GM12878 (cell line): Measurements from ENCODE around the gene DGLUCY. TPM values are rescaled to one million over a fixed set of nuclear protein-coding genes. Genes with fewer than 3 reads are reported as not detected.

Experiments used
- ATAC-seq: fragments of 200-7000 bp; cut with Tn5 transposase; 3 replicates; pipeline ENCODE4 v1.9.1; 2020; ENCODE audit warnings: mild to moderate bottlenecking, moderate library complexity
- BruUV-seq: library from RNA; stranded (reverse); fragments of 400-500 nt; replicated peaks from 2 replicates; lab custom pipeline; 2021; lab: Mats Ljungman, UMichigan
- CTCF ChIA-PET: fragments of 300-600 bp; sonication (Branson Sonifier 250); formaldehyde crosslinking; extraction: SDS; loops from one replicate; lab custom pipeline; 2021; ENCODE audit warnings: inconsistent platforms; lab: Yijun Ruan, JAX
- POLR2A ChIA-PET: fragments of 350-600 bp; formaldehyde crosslinking; extraction: SDS; loops from one replicate; lab custom pipeline; 2021; ENCODE audit warnings: inconsistent platforms; lab: Charles Lee
- RAD21 ChIA-PET: fragments of 300-600 bp; sonication (Branson Sonifier 250); formaldehyde crosslinking; loops from one replicate; lab custom pipeline; 2023; ENCODE audit warnings: antibody characterized with exemption; ENCODE audit not compliant: unreplicated experiment; lab: Charles Lee
- SMC1A ChIA-PET: fragments of 300-600 bp; sonication (Branson Sonifier 250); formaldehyde crosslinking; loops from one replicate; lab custom pipeline; 2023; ENCODE audit not compliant: unreplicated experiment, uncharacterized antibody; lab: Charles Lee
- DNase-seq: peaks from one replicate; pipeline ENCODE4 v3.0.0-alpha.2; 2011; ENCODE audit warnings: low read depth, low spot score
- FAIRE-seq: peaks from 3 replicates; lab custom pipeline; 2011; peaks lifted over from hg19 to GRCh38; lab: Jason Lieb, UNC
- H2AFZ ChIP-seq: 2 replicates; pipeline ENCODE4 v1.6.0; 2011; ENCODE audit warnings: low read depth, low read length, control low read depth; ENCODE audit not compliant: control insufficient read depth
- H3K27ac ChIP-seq: 2 replicates; pipeline ENCODE4 v1.5.1; 2011; ENCODE audit warnings: control low read depth; ENCODE audit not compliant: control insufficient read depth, insufficient read depth
- H3K27me3 ChIP-seq, 2 experiments: replicated peaks in 1 of 2; 2 replicates each; pipeline versions ENCODE4 v1.6.0 to v1.6.1; 2011; ENCODE audit warnings: low read length in 1 of 2; ENCODE audit not compliant: control insufficient read depth in 2 of 2, insufficient read depth in 2 of 2
- H3K36me3 ChIP-seq, 2 experiments: 2 replicates each; pipeline ENCODE4 v1.5.1; 2011; ENCODE audit warnings: low read length in 1 of 2; ENCODE audit not compliant: control insufficient read depth in 2 of 2, insufficient read depth in 2 of 2
- H3K4me1 ChIP-seq: 2 replicates; pipeline ENCODE4 v1.6.1; 2011; ENCODE audit warnings: mild to moderate bottlenecking, low read length, moderate library complexity, mixed read lengths; ENCODE audit not compliant: control insufficient read depth, insufficient read depth
- H3K4me2 ChIP-seq: 2 replicates; pipeline ENCODE4 v1.6.0; 2011; ENCODE audit warnings: control low read depth; ENCODE audit not compliant: control insufficient read depth, insufficient read depth
- H3K4me3 ChIP-seq: fragments of 200-600 bp; sonication (generic); 2 replicates; pipeline ENCODE4 v1.5.1; 2016
- H3K79me2 ChIP-seq: 2 replicates; pipeline ENCODE4 v1.6.0; 2011; ENCODE audit warnings: low read length; ENCODE audit not compliant: control insufficient read depth, insufficient read depth
- H3K9ac ChIP-seq: 2 replicates; pipeline ENCODE4 v1.8.0; 2011; ENCODE audit warnings: low read length, control low read depth, mixed read lengths; ENCODE audit not compliant: control insufficient read depth, insufficient read depth
- H3K9me3 ChIP-seq: replicated peaks from 3 replicates; pipeline ENCODE4 v1.5.1; 2011; ENCODE audit warnings: mild to moderate bottlenecking, low read length; ENCODE audit not compliant: control insufficient read depth, insufficient read depth
- H4K20me1 ChIP-seq: 2 replicates; pipeline ENCODE4 v1.6.0; 2011; ENCODE audit not compliant: control insufficient read depth, insufficient read depth
- REST ChIP-seq: IDR thresholded peaks from 2 replicates; pipeline ENCODE4 v1.6.1; 2012; ENCODE audit warnings: mild to moderate bottlenecking, low read depth, low read length
- YY1 ChIP-seq: IDR thresholded peaks from 2 replicates; pipeline ENCODE4 v1.6.1; 2011; ENCODE audit warnings: low read depth, mild to moderate bottlenecking, low read length
- WGBS: methylation state at CpG from one replicate; pipeline ENCODE4 v1.1.6; 2016; ENCODE audit warnings: low lambda C conversion rate; ENCODE audit not compliant: insufficient replicate concordance, insufficient coverage; ENCODE audit errors: missing lambda C conversion rate; 5-methylcytosine and 5-hydroxymethylcytosine counted together
- in situ Hi-C: fragments of 300-500 bp; cut with MboI; formaldehyde crosslinking; loops from 9 replicates; pipeline ENCODE4 v1.14.3; 2018; ENCODE audit warnings: mixed read lengths
- intact Hi-C: fragments of 100-400 bp; cut with micrococcal nuclease; formaldehyde crosslinking; loops from one replicate; pipeline ENCODE4 v1.14.2; 2022; ENCODE audit not compliant: unreplicated experiment
- polyA plus RNA-seq, 11 experiments: library from polyadenylated mRNA; depleted of rRNA in 4 of 11; unstranded in 6 of 11; stranded (reverse) in 5 of 11; fragments of >200 nt; fragmentation: Nextera tagmentation in 4 of 11; fragmentation: Illumina TruSeq in 1 of 11; extraction: Ambion mirVana in 4 of 11; extraction: Trizol in 1 of 11; gene quantifications; 1 replicate in 1 of 11; 2 replicates in 10 of 11; pipeline versions ENCODE4 v1.2.1 to v1.2.3, GENCODE V29; 2011 to 2016; ENCODE audit warnings: inconsistent platforms in 2 of 11, missing spikeins in 2 of 11, low read depth in 1 of 11
- total RNA-seq, 4 experiments: library from RNA; depleted of rRNA in 3 of 4; stranded (reverse); fragments of >200 nt in 3 of 4; fragmentation: Illumina TruSeq in 1 of 4; extraction: Trizol in 1 of 4; gene quantifications; 2 replicates each; pipeline versions ENCODE4 v1.2.1 to v1.2.3, GENCODE V29; 2013 to 2021

Gene DGLUCY
- total and polyA plus RNA-seq, 10 of the 15 experiments (the other 5 are each of a cell fraction or from before 2014, with no cell fraction given) = 15.0 to 70.3 (median 55.1) TPM

DNA sequence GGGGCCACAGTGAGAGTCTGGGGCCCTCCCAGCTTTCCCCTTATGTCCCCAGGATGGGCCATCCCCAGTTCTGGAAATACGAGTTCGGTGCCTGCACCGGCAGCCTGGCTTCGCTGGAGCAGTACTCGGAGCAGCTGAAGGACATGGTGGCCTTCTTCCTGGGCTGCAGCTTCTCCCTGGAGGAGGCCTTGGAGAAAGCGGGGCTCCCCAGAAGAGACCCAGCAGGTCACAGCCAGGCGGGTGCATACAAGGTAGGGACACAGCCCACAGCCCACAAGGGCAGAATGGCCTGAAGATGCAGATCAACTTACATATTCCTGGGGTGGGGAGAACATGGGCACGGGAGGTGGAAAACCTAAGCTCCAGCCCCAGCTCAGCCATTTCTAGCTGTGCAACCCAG, 56.1 kb downstream of the DGLUCY start (continued):
- no peak for TF ChIP-seq REST
- TF ChIP-seq, all 136 proteins: peak for 0

DNA sequence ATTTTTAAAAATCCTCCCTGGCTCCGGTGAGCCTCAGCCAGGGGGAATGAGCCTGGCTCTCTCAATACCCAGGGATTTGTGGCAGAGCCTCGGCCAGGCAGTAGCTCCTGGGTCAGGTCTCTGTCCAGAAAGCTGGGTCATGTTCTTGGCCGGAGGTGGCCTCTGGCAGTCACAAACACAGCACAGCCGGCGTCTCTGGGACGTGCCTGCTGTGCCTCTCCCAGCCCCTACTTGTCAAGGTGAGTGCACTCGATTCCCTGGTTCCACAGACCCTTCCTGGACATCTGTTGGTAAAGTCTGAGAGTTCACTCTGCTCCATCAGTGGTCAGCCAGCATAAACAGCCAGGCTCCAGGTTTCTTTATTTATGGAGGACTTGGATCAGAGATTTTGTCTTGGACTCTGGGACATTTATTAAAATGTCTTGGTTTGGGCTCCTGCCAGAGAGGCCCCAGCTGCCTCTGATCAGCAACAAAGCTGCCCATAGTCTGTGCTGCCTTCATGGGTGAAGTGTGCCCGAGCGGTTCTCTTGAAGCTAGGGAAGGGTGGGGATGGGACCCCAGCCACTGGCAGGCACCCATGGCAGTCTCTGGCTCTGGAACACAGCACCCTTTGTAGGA, 56.7 kb downstream of the DGLUCY start:
- no peak for TF ChIP-seq YY1
- Histone ChIP-seq H3K9ac (no peak overlapping the region), H3K27ac (no peak overlapping the region), H3K27me3 (no peaks in the 10 kb centered on the region), H2AFZ (no peak overlapping the region), H3K79me2 (no peaks in the 10 kb centered on the region), H4K20me1 (no peaks in the 10 kb centered on the region), H3K4me2 (no peak overlapping the region), H3K36me3 (peaks cover 22 to 25% of the 10 kb centered on the region in 2 experiments), H3K4me3 (no peak overlapping the region), H3K4me1 (no peaks in the 10 kb centered on the region), H3K9me3 (no peaks in the 10 kb centered on the region)
- ChIA-PET RAD21 (interaction anchor here (0.7 to 7.8 kb wide), 3 partner anchors 106 to 268 kb away, joined by 3 to 119 read pairs (median 4); no protein-coding TSS in a partner anchor), SMC1A (interaction anchor here (1.0 to 8.5 kb wide), 3 partner anchors 205 to 274 kb away, joined by 3 to 183 read pairs (median 4); no protein-coding TSS in a partner anchor), POLR2A (no interaction called here), CTCF (interaction anchor here (0.6 to 11.8 kb wide), 4 partner anchors 114 to 268 kb away, joined by 3 to 333 read pairs (median 4); no protein-coding TSS in a partner anchor)
- ATAC-seq = no peak
- no peak for DNase-seq
- in situ Hi-C loops = loop anchor here (5.0 kb wide), 1 partner anchor 268 kb away; no protein-coding TSS in a partner anchor
- no TSS peak for BruUV-seq
- no peak for FAIRE-seq
- WGBS = 97% methylated on average over 9 of the region's 9 CpGs
- intact Hi-C loops = loop anchor here (5.0 kb wide), 2 partner anchors 113 to 183 kb away; no protein-coding TSS in a partner anchor
